Testis (tissue), 3 donors: Measurements from ENCODE around the gene SFXN1. TPM values are rescaled to one million over a fixed set of nuclear protein-coding genes. Genes with fewer than 3 reads are reported as not detected.

Experiments used
- DNase-seq: peaks from one replicate; pipeline ENCODE4 v3.0.0-alpha.2; 2019
- H3K27ac ChIP-seq, 2 donors: fragments of 200-600 bp; sonication (generic); one replicate each; pipeline ENCODE4 v1.5.1; 2019
- H3K27me3 ChIP-seq: fragments of 200-600 bp; sonication (generic); one replicate; pipeline ENCODE4 v1.5.1; 2019
- H3K36me3 ChIP-seq: fragments of 200-600 bp; sonication (generic); one replicate; pipeline ENCODE4 v1.5.1; 2017; ENCODE audit warnings: low read depth; ENCODE audit errors: missing control alignments
- H3K4me1 ChIP-seq: fragments of 200-600 bp; sonication (generic); one replicate; pipeline ENCODE4 v1.5.1; 2019
- H3K4me3 ChIP-seq, 2 donors: fragments of 200-600 bp; sonication (generic); one replicate each; pipeline ENCODE4 v1.5.1; 2017 to 2019
- H3K9me3 ChIP-seq: fragments of 200-600 bp; sonication (generic); one replicate; pipeline ENCODE4 v1.5.1; 2017
- CTCF ChIP-seq, 3 experiments: fragments of 450-650 bp in 2 of 3; fragments of 200-600 bp in 1 of 3; sonication (generic) in 1 of 3; IDR thresholded peaks; one replicate each; pipeline ENCODE4 v1.5.1; 2016 to 2019; ENCODE audit warnings: antibody characterized with exemption in 3 of 3, mild to moderate bottlenecking in 2 of 3, moderate library complexity in 1 of 3
- POLR2A ChIP-seq: fragments of 450-650 bp; IDR thresholded peaks from one replicate; pipeline ENCODE4 v1.6.1; 2017; ENCODE audit warnings: antibody characterized with exemption, mild to moderate bottlenecking, moderate library complexity
- WGBS, 2 donors: methylation state at CpG; one replicate each; pipeline ENCODE4 v1.1.5; 2018; 5-methylcytosine and 5-hydroxymethylcytosine counted together
- intact Hi-C: fragments of 100-400 bp; cut with DNase I; formaldehyde crosslinking; loops from one replicate; pipeline ENCODE4 v1.15.1; 2023; ENCODE audit warnings: low total_unique reads
- polyA plus RNA-seq: library from polyadenylated mRNA; stranded (reverse); fragments of 350-450 nt; fragmentation: Illumina TruSeq; extraction: RNeasy Lipid Tissue Mini Kit (QIAGEN cat#74804); gene quantifications from one replicate; pipeline ENCODE4 v1.2.3, GENCODE V29; 2014; ENCODE audit warnings: low read depth, low replicate concordance; ENCODE audit not compliant: insufficient read depth
- total RNA-seq, 2 donors: library from RNA; depleted of rRNA; stranded (reverse); fragments of >200 nt; gene quantifications; one replicate each; pipeline ENCODE4 v1.2.3, GENCODE V29; 2016

The SFXN1 gene
- total and polyA plus RNA-seq, 3 donors from 2014 or later: 22.6 to 44.5 (median 29.3) TPM

- intact Hi-C loops: no loop called here
- Histone ChIP-seq H3K27me3 (no peaks in the 10 kb centered on the region), H3K4me3 (no peak overlapping the region), H3K4me1 (no peaks in the 10 kb centered on the region), H3K9me3 (no peaks in the 10 kb centered on the region), H3K36me3 (no peaks in the 10 kb centered on the region), H3K27ac (no peak overlapping the region)
- WGBS, 2 donors: 47 to 51% methylated on average over 4 of the region's 4 CpGs
- no peak for DNase-seq
- TF ChIP-seq POLR2A (no peak), CTCF (IDR thresholded peaks at IDR 0.05) (no peak)
These were observed 78.4 kb downstream of the SFXN1 start for GRCh38 chr5:175556794-175557193.

DNA sequence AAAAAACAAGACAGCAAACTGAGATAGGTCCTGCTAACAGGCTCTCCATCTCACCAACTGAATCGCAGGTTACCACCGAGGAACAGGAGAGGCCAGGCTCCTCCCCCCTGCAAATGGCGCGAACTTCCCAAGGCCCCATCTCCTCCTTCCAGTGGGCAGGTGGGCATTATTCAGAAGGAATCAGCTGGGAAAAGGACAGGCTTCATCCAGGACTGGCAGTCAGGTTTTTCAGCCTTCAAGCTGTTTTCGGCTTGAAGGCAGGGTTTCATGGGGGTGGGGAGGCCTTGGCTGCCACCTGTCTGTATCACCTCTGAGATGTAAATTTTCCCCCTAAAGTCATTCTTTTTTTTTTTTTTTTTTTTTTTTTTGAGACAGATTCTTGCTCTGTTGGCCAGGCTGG lies 79.4 kb downstream of the SFXN1 start:
- Histone ChIP-seq H3K9me3 (no peaks in the 10 kb centered on the region), H3K27me3 (no peaks in the 10 kb centered on the region), H3K4me3 (peak overlapping the region in 1 of 2 donors; percentile 20), H3K27ac (no peak overlapping the region), H3K4me1 (no peaks in the 10 kb centered on the region), H3K36me3 (no peaks in the 10 kb centered on the region)
- TF ChIP-seq CTCF (IDR thresholded peaks at IDR 0.05) (no peak), POLR2A (no peak)
- intact Hi-C loops: no loop called here
- WGBS, 2 donors: 29 to 35% methylated on average over 5 of the region's 5 CpGs
- DNase-seq: no peak

DNA sequence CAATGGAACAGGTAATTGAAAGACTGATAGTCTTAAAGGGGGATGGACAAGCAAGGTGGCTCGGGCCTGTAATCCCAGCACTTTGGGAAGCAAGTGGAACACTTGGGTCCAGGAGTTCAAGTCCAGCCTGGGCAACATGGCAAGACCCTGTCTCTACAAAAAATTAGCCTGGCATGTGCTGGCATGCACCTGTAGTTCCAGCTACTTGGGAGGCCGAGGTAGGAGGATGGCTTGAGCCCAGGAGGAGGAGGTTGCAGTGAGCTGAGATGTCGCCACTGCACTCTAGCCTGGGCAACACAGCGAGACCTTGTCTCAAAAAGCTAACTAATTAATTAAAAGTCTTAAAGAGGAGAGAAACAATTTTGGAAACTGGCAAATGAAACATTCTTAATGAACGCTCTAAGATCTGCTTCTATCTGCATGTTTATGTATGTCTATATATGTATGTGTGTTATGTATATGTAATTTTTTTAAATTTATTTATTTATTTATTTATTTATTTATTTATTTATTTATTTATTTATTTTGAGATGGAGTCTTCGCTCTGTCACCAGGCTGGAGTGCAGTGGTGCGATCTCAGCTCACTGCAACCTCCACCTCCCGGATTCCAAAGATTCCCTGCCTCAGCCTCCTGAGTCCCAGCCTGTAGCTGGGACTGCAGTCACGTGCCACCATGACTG lies 80.6 kb downstream of the SFXN1 start:
- H3K27ac ChIP-seq: no peak overlapping the region
- DNase-seq: no peak
- H3K4me1 ChIP-seq: no peaks in the 10 kb centered on the region
- H3K4me3 ChIP-seq: no peak overlapping the region
- no peaks in the 10 kb centered on the region for H3K9me3 ChIP-seq
- WGBS, 2 donors: 84 to 89% methylated on average over 9 of the region's 9 CpGs
- intact Hi-C loops: no loop called here
- H3K27me3 ChIP-seq: no peaks in the 10 kb centered on the region
- H3K36me3 ChIP-seq: no peaks in the 10 kb centered on the region
- no peak for TF ChIP-seq CTCF (IDR thresholded peaks at IDR 0.05)
- TF ChIP-seq POLR2A: no peak

GRCh38 chr5:175560011-175560410 lies 81.7 kb downstream of the SFXN1 start:
- Histone ChIP-seq H3K9me3 (no peaks in the 10 kb centered on the region), H3K27me3 (no peaks in the 10 kb centered on the region), H3K36me3 (no peaks in the 10 kb centered on the region), H3K4me3 (no peak overlapping the region), H3K27ac (no peak overlapping the region), H3K4me1 (no peaks in the 10 kb centered on the region)
- intact Hi-C loops: no loop called here
- no peak for DNase-seq
- 38 to 46% methylated on average over 2 of the region's 2 CpGs for WGBS, 2 donors
- no peak for TF ChIP-seq POLR2A

DNA sequence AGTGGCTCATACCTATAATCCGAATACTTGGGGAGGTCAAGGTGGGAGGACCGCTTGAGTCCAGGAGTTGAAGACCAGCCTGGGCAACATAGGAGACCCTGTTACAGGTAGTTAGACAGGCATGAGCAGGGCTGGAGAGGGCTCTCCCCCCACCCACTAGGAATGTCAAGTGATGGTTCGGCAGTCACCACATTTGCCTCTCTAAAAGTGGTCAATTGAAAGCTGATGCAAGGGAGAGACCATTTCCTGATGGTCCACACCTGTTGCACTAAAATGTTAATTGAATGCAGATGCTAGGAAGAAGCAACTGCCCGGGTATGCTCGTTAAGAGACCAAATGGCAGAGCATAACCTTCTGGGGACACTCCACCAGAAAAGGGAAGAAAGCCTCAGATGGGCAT lies 82.7 kb downstream of the SFXN1 start:
- no peak overlapping the region for H3K27ac ChIP-seq
- no peaks in the 10 kb centered on the region for H3K4me1 ChIP-seq
- H3K4me3 ChIP-seq: no peak overlapping the region
- no peak for TF ChIP-seq CTCF (IDR thresholded peaks at IDR 0.05)
- no peak for TF ChIP-seq POLR2A
- no peaks in the 10 kb centered on the region for H3K9me3 ChIP-seq
- intact Hi-C loops: no loop called here
- no peaks in the 10 kb centered on the region for H3K36me3 ChIP-seq
- no peaks in the 10 kb centered on the region for H3K27me3 ChIP-seq
- no peak for DNase-seq
- 55 to 68% methylated on average over 5 of the region's 5 CpGs for WGBS, 2 donors
